Subcutaneous adipose tissue (tissue), 4 donors: Measurements from ENCODE around the gene TPRA1. TPM values are rescaled to one million over a fixed set of nuclear protein-coding genes. Genes with fewer than 3 reads are reported as not detected.

Experiments
- CTCF ChIP-seq: fragments of 450-650 bp; IDR thresholded peaks from one replicate; pipeline ENCODE4 v1.5.1; 2016; ENCODE audit warnings: low read depth, mild to moderate bottlenecking, control low read depth, antibody characterized with exemption, moderate library complexity
- total RNA-seq, 4 donors: library from RNA; depleted of rRNA; stranded (reverse); fragments of >200 nt; gene quantifications; one replicate each; pipeline ENCODE4 v1.1.0, GENCODE V29; 2016

The TPRA1 gene
- total RNA-seq, 4 donors from 2014 or later: 12.2 to 32.3 (median 25.8) TPM

DNA sequence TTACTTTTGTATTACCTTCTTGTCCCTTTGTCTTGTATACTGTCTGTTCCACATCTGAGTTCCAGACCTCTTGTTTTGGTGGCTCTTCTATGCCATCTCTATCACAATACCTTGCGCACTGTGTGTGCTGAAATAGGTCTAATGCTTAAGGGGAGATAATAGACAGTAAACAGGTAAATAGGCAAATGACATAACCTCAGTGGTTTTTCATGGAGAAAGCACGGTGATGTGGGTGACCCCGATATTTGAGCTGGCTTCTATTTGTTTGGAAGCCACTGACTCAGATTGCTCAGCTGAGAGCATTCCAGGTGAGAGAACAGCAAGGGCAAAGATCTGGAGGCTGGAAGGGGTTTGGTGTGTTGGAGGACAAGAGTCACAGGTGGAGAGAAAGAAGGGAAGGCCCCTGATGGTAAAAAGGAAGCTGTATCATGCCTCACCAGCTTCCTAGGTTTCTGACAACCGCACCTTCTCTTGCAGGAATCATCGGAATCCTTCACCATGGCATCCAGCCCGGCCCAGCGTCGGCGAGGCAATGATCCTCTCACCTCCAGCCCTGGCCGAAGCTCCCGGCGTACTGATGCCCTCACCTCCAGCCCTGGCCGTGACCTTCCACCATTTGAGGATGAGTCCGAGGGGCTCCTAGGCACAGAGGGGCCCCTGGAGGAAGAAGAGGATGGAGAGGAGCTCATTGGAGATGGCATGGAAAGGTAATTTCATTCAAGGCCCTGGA, 8.5 kb upstream of the TPRA1 start:
- TF ChIP-seq CTCF: no peak

DNA sequence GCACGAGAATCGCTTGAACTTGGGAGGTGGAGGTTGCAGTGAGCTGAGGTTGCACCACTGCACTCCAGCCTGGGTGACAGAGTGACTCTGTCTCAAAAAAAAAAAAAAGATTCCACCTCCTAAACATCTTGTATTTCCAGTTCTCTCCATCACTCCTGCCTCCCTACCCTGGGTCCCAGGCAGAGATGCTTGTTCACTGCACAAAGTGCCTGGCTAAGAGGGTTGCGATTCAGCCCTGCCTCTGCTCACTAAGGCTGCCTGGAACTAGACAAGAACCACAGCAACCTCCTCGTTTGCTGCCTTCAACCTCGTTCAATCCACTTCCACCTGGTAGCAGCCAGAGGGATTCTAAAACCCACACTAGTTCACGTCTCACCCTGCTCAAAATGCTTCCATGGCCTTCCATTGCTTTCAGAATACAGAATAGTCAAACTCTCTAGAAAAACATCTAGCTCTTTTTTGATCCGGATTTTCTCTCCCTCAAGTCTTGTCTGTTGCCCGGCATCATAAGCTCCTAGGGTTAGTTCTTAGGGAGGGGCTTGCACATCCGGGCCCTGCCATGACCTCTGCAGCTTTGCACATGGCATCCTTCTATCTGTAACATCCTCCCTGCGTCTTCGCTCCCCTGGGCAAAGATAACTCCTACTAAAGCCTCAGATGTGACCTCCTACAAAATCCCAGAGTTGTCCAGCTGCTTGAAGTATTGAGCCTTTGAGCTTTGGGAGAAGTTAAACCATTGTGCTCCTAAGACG, 6.7 kb upstream of the TPRA1 start:
- TF ChIP-seq CTCF: no peak

DNA sequence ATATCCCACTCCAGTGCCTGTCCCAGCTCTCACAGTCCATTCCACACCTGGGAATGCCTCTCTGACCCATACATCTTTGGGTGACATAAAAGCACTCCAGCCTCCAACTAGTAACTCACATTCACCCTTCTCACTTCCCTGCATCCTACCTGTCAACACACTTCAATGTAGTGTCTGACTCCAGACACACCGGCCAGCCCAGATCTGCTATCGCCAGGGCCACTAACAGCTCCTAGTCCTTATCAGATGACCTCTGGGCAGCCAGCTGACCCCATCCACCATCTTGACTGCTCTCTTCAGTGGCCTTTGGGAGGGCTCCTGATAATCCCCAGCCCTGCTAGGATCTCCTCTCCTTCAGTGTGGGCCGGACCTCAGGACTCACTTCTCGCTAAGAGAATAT, 4.8 kb upstream of the TPRA1 start:
- no peak for TF ChIP-seq CTCF

GRCh38 chr3:127593178-127593577, 2.6 kb upstream of the TPRA1 start:
- TF ChIP-seq CTCF: no peak

DNA sequence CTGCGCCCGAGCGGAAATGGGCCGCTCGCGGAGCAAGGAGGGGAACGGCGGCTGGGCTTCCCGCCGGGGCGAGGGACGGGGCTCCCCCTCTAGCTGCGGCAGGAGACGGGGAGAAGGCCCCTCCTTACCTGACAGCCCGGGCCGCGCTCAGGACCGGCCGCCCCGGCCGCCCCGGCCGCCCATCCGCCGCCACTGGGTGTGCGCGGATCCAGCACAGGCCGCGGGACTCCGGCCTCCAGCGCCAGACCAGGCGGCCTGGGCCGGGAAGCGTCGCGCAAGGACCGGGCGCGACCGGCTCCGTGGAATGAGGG, 296 bp downstream of the TPRA1 start:
- TF ChIP-seq CTCF: no peak

DNA sequence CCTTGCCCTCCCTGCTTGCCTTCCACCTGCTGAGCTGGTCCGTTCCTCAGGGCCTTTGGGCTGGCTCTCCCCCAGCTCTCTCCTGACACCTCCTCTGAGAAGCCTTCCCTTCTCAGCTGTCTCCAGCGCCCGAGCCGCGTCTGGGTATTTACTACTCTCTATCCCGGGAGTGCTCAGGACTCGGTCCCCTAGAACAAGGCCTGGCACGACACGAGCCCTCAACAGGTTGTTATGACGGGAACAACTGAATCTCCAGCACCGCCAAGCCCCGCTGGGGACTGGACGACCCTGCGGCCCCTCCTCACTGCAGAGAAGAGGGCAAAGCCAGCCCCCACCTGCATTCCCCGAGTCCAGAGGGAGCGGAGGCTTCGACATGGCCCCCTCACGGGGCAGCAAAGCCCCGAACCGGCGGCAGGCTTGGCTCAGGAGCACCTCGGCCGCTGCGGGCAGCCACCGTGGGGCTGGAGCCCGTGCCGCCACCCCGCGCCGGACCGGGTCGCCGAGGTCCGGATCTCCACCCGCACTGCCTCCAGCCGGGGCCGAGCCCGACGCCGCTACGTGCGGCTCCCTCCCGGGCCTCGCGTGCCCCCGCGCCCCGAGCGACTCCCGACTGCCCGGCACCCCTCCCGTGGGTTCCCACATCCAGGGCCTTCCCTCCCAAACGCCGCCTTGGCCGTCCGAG, 792 bp downstream of the TPRA1 start:
- no peak for TF ChIP-seq CTCF
